ENCODE measurements around the gene EDC3.

GRCh38 chr15:74636984-74637383 lies 58.8 kb downstream of the EDC3 start:
- TF ChIP-seq, protein P1, sequence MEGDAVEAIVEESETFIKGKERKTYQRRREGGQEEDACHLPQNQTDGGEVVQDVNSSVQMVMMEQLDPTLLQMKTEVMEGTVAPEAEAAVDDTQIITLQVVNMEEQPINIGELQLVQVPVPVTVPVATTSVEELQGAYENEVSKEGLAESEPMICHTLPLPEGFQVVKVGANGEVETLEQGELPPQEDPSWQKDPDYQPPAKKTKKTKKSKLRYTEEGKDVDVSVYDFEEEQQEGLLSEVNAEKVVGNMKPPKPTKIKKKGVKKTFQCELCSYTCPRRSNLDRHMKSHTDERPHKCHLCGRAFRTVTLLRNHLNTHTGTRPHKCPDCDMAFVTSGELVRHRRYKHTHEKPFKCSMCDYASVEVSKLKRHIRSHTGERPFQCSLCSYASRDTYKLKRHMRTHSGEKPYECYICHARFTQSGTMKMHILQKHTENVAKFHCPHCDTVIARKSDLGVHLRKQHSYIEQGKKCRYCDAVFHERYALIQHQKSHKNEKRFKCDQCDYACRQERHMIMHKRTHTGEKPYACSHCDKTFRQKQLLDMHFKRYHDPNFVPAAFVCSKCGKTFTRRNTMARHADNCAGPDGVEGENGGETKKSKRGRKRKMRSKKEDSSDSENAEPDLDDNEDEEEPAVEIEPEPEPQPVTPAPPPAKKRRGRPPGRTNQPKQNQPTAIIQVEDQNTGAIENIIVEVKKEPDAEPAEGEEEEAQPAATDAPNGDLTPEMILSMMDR (IDR thresholded peaks at IDR 0.05): no peak
- no peak for TF ChIP-seq RFX5 (IDR thresholded peaks at IDR 0.05; ENCODE audit: low read length)
- no peak for TF ChIP-seq YY1 (IDR thresholded peaks at IDR 0.05; ENCODE audit: low read depth)
- no peak for TF ChIP-seq POLR2AphosphoS5 (IDR thresholded peaks at IDR 0.05; ENCODE audit: low read depth, low read length)
- TF ChIP-seq EZH2phosphoT487 (IDR thresholded peaks at IDR 0.05; ENCODE audit: borderline replicate concordance, low read depth): no peak
- TF ChIP-seq, protein P2, sequence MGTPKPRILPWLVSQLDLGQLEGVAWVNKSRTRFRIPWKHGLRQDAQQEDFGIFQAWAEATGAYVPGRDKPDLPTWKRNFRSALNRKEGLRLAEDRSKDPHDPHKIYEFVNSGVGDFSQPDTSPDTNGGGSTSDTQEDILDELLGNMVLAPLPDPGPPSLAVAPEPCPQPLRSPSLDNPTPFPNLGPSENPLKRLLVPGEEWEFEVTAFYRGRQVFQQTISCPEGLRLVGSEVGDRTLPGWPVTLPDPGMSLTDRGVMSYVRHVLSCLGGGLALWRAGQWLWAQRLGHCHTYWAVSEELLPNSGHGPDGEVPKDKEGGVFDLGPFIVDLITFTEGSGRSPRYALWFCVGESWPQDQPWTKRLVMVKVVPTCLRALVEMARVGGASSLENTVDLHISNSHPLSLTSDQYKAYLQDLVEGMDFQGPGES (IDR thresholded peaks at IDR 0.05; ENCODE audit: low read depth, low read length): no peak
- TF ChIP-seq, protein P3, sequence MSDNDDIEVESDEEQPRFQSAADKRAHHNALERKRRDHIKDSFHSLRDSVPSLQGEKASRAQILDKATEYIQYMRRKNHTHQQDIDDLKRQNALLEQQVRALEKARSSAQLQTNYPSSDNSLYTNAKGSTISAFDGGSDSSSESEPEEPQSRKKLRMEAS (IDR thresholded peaks at IDR 0.05; ENCODE audit: low read depth): no peak
